ENCODE measurements around the gene UNC13D.

Gene UNC13D

DNA sequence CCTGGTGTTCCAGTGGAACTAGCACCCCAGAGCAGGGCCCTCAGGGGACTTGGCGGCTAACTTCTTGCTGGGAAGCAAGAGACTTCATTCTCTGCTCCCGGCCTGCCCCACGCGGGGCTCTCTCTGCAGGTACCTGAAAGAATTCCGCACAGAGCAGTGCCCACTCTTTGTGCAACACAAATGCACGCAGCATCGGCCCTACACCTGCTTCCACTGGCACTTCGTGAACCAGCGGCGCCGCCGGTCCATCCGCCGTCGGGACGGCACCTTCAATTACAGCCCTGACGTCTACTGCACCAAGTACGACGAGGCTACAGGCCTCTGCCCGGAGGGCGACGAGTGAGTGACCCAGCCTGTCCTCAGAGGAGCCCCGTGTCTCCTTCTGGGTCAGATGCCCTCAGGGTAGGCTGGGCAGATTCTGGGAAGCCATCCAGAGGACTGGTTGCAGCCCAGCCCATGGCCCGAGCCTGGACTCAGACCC is 34.5 kb downstream of the UNC13D start:
- peaks cover 54% of the 10 kb centered on the region for H3K36me3 ChIP-seq
- no peak for DNase-seq
- H3K27ac ChIP-seq: no peak overlapping the region
- TF ChIP-seq, protein P1, sequence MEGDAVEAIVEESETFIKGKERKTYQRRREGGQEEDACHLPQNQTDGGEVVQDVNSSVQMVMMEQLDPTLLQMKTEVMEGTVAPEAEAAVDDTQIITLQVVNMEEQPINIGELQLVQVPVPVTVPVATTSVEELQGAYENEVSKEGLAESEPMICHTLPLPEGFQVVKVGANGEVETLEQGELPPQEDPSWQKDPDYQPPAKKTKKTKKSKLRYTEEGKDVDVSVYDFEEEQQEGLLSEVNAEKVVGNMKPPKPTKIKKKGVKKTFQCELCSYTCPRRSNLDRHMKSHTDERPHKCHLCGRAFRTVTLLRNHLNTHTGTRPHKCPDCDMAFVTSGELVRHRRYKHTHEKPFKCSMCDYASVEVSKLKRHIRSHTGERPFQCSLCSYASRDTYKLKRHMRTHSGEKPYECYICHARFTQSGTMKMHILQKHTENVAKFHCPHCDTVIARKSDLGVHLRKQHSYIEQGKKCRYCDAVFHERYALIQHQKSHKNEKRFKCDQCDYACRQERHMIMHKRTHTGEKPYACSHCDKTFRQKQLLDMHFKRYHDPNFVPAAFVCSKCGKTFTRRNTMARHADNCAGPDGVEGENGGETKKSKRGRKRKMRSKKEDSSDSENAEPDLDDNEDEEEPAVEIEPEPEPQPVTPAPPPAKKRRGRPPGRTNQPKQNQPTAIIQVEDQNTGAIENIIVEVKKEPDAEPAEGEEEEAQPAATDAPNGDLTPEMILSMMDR (IDR thresholded peaks at IDR 0.05; ENCODE audit: low read depth, low read length): no peak
- H3K9me3 ChIP-seq (ENCODE audit: severe bottlenecking): no peaks in the 10 kb centered on the region
- no peak overlapping the region for H3K4me3 ChIP-seq (ENCODE audit: low read depth, low read length)
- H3K27me3 ChIP-seq (ENCODE audit: insufficient read depth, low read depth, severe bottlenecking): no peaks in the 10 kb centered on the region

DNA sequence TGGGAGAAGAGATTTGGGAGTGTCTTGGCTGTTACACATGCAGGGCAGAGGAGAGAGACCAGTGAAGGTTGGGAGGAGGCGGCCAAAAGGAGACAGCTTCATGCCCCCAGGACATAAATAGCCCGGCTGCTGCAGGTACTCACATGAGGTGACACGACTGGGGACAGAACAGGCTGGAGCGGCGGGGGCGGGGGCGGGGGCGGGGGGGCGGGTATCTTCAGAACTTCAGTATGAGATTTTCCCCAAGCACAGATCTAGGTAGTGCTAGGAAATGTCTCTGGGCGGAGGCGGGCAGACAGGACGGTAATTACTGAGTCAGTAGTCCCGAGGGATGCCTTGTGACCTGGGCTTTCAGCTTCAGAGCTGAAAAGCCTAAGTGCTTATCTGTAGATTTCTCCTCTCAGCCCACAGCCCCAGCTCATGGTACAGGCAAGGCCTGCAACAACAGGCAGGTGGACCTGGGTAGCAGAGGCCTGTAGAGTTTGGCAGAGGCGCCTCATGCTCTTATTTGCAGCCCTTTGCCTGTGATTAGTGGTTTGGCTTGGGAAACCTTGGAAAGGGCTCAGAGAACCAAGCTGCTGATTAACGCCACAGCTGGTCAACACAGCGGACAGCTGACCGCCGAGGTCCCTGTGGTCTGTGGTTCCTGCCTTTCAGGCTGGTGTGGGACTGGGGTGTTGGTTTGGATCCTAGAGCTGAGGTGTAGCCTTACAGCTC is 35.1 kb downstream of the UNC13D start:
- peaks cover 50% of the 10 kb centered on the region for H3K36me3 ChIP-seq
- H3K27me3 ChIP-seq (ENCODE audit: insufficient read depth, low read depth, severe bottlenecking): no peaks in the 10 kb centered on the region
- TF ChIP-seq, protein P1 (IDR thresholded peaks at IDR 0.05; ENCODE audit: low read depth, low read length): no peak
- no peak overlapping the region for H3K4me3 ChIP-seq (ENCODE audit: low read depth, low read length)
- no peak for DNase-seq
- no peak overlapping the region for H3K27ac ChIP-seq
- no peaks in the 10 kb centered on the region for H3K9me3 ChIP-seq (ENCODE audit: severe bottlenecking)

DNA sequence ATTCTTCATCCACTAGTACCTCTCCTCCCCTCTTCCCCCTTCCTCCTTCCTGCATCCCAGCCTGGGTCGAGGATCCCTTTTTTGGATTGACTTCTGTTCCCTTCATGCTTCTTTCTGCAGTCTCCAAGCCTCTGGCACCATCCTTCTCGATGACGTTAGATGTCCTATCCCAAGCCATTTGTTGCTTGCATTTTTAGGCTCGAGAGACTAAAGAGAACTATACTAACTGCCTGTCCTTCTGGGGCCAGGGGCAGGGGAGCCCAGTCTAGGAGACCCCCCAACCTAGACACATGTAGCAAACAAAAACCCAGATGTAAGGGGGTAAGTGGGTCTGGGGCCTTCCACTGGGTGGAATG is 35.7 kb downstream of the UNC13D start:
- no peak for DNase-seq
- Histone ChIP-seq H3K4me3 (ENCODE audit: low read depth, low read length) (no peak overlapping the region), H3K9me3 (ENCODE audit: severe bottlenecking) (no peaks in the 10 kb centered on the region), H3K27me3 (ENCODE audit: insufficient read depth, low read depth, severe bottlenecking) (no peaks in the 10 kb centered on the region), H3K27ac (no peak overlapping the region), H3K36me3 (peaks cover 45% of the 10 kb centered on the region)
- TF ChIP-seq, protein P1 (IDR thresholded peaks at IDR 0.05; ENCODE audit: low read depth, low read length): no peak

DNA sequence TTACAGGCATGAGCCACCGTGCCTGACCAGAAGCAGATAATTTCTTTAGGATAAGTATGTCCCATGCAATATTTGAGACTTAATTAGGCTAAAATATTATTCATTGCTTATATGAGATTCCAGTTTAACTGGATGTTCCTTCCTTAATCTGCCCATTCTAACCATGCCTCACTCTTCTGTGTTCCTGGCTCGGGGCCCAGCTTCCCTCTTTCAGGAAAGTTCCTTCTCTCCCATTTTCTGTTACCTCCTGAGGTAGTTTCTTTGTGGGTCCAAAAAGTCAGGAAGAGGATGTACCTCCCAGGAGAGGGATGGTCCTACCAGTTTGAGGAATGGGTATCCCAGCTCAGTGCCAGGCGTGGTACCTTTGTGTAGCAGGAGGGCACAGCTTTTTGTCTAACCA is 36.3 kb downstream of the UNC13D start:
- Histone ChIP-seq H3K4me3 (ENCODE audit: low read depth, low read length) (no peak overlapping the region), H3K36me3 (peaks cover 42% of the 10 kb centered on the region), H3K9me3 (ENCODE audit: severe bottlenecking) (no peaks in the 10 kb centered on the region), H3K27ac (no peak overlapping the region), H3K27me3 (ENCODE audit: insufficient read depth, low read depth, severe bottlenecking) (no peaks in the 10 kb centered on the region)
- TF ChIP-seq, protein P1 (IDR thresholded peaks at IDR 0.05; ENCODE audit: low read depth, low read length): no peak
- no peak for DNase-seq

DNA sequence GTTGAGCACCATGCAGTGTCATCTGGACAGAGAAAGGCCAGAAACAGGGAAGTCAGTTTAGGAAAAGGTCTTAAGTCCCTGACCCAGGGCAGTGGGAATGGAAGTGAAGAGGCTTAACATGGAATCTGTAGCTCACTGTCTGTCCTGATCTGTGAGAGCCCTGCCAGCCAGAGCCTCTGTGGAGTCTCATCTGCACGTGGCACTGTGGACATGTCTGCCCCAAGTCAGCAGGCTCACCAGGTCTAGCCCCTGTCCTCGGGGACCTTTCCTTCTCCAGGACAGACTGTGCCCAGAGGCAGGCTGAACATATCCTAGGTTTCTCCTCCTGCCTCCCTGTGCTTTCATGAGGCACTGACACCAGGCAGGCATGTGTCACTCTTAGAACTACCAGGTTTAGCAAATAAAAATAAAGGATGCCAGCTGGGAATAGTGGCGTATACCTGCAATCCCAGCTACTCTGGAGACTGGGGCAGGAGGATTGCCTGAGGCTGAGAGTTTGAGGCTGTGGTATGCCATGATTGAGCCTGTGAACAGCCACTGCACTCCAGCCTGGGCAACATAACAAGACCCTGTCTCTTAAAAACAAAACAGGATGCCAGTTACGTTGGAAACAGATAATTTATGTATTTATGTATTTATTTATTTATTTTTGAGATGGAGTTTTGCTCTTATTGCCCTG is 37.2 kb downstream of the UNC13D start:
- Histone ChIP-seq H3K27me3 (ENCODE audit: insufficient read depth, low read depth, severe bottlenecking) (no peaks in the 10 kb centered on the region), H3K4me3 (ENCODE audit: low read depth, low read length) (no peak overlapping the region), H3K36me3 (peaks cover 33% of the 10 kb centered on the region), H3K27ac (no peak overlapping the region), H3K9me3 (ENCODE audit: severe bottlenecking) (no peaks in the 10 kb centered on the region)
- DNase-seq: no peak
- TF ChIP-seq, protein P1 (IDR thresholded peaks at IDR 0.05; ENCODE audit: low read depth, low read length): no peak

All from WERI-Rb-1 (cell line).